SU-DHL-6 (cell line): Measurements from ENCODE around the gene DSCAML1.

Source experiments
- H2AFZ ChIP-seq: fragments of 200-600 bp; sonication (generic); 2 replicates; pipeline ENCODE4 v1.6.1; 2014; ENCODE audit warnings: low read depth, mild to moderate bottlenecking, moderate library complexity, mixed read lengths, antibody characterized with exemption, low read length; ENCODE audit not compliant: severe bottlenecking
- H3F3A ChIP-seq: fragments of 200-600 bp; shearing (Covaris generic); 2 replicates; pipeline ENCODE4 v1.6.0; 2016; ENCODE audit warnings: antibody characterized with exemption, mild to moderate bottlenecking; ENCODE audit not compliant: insufficient read depth
- H3K27ac ChIP-seq: fragments of 200-600 bp; sonication (generic); 2 replicates; pipeline ENCODE4 v1.5.1; 2016; ENCODE audit warnings: low read depth, mild to moderate bottlenecking, low read length, moderate library complexity, mixed read lengths
- H3K27me3 ChIP-seq: fragments of 200-600 bp; sonication (generic), shearing (Covaris generic); 2 replicates; pipeline ENCODE4 v1.6.0; 2014; ENCODE audit warnings: mild to moderate bottlenecking, low read length
- H3K36me3 ChIP-seq: fragments of 200-600 bp; sonication (generic); 2 replicates; pipeline ENCODE4 v1.6.1; 2014; ENCODE audit warnings: mild to moderate bottlenecking, low read length, mixed read lengths
- H3K4me2 ChIP-seq: fragments of 300-600, 200-600 bp; shearing (Covaris generic), sonication (generic); 2 replicates; pipeline ENCODE4 v1.6.0; 2014; ENCODE audit warnings: low read length, low read depth, mild to moderate bottlenecking; ENCODE audit not compliant: poor library complexity, severe bottlenecking
- H3K4me3 ChIP-seq: fragments of 200-600 bp; sonication (generic); 2 replicates; pipeline ENCODE4 v1.5.1; 2014; ENCODE audit warnings: antibody characterized with exemption, low read length, mild to moderate bottlenecking, mixed read lengths; ENCODE audit not compliant: insufficient read depth, poor library complexity, severe bottlenecking
- H3K79me2 ChIP-seq: fragments of 200-600 bp; sonication (generic); 2 replicates; pipeline ENCODE4 v1.6.1; 2014; ENCODE audit warnings: mild to moderate bottlenecking, low read length, moderate library complexity; ENCODE audit not compliant: insufficient read depth
- H3K9ac ChIP-seq: fragments of 200-600 bp; sonication (generic); 2 replicates; pipeline ENCODE4 v1.7.0; 2014; ENCODE audit warnings: mild to moderate bottlenecking, low read length
- H3K9me2 ChIP-seq: fragments of 200-600 bp; sonication (generic); replicated peaks from 2 replicates; pipeline ENCODE4 v1.6.1; 2014; ENCODE audit warnings: low read length; ENCODE audit not compliant: insufficient read depth
- H3K9me3 ChIP-seq: fragments of 200-600 bp; sonication (generic); 2 replicates; pipeline ENCODE4 v1.6.1; 2014; ENCODE audit warnings: low read length, mixed read lengths; ENCODE audit not compliant: insufficient read depth
- H4K20me1 ChIP-seq: fragments of 200-600 bp; sonication (generic); 2 replicates; pipeline ENCODE4 v1.6.1; 2014; ENCODE audit warnings: low read depth, mild to moderate bottlenecking, antibody characterized with exemption, low read length, moderate library complexity, mixed read lengths
- CTCF ChIP-seq: fragments of 200-600 bp; sonication (generic); IDR thresholded peaks from one replicate; pipeline ENCODE4 v1.5.1; 2017; ENCODE audit warnings: antibody characterized with exemption, mild to moderate bottlenecking, low read length, moderate library complexity; ENCODE audit not compliant: insufficient read depth, poor library complexity, severe bottlenecking
- EZH2phosphoT487 ChIP-seq: fragments of 200-600 bp; sonication (generic), shearing (Covaris generic); conservative IDR thresholded peaks from 2 replicates; pipeline ENCODE4 v1.6.1; 2018; ENCODE audit warnings: mild to moderate bottlenecking, antibody characterized with exemption, low read length, moderate library complexity, mixed read lengths

DSCAML1 gene

GRCh38 chr11:117731722-117732290 is 65.2 kb downstream of the DSCAML1 start:
- TF ChIP-seq EZH2phosphoT487 (no peak), CTCF (no peak)
- H3K27me3 ChIP-seq = no peaks in the 10 kb centered on the region; the same call in 1 of the 2 replicates
- H2AFZ ChIP-seq = no peak overlapping the region
- no peak overlapping the region for H3K9ac ChIP-seq
- H3K4me2 ChIP-seq = no peak overlapping the region
- H4K20me1 ChIP-seq = no peaks in the 10 kb centered on the region
- no peaks in the 10 kb centered on the region for H3F3A ChIP-seq
- no peak overlapping the region for H3K4me3 ChIP-seq
- no peaks in the 10 kb centered on the region for H3K79me2 ChIP-seq
- H3K9me3 ChIP-seq = no peaks in the 10 kb centered on the region
- H3K36me3 ChIP-seq = no peaks in the 10 kb centered on the region
- no peaks in the 10 kb centered on the region for H3K9me2 ChIP-seq
- H3K27ac ChIP-seq = no peak overlapping the region

GRCh38 chr11:117730208-117730800 is 66.7 kb downstream of the DSCAML1 start:
- no peak for TF ChIP-seq CTCF
- no peak for TF ChIP-seq EZH2phosphoT487
- Histone ChIP-seq H3K9me3 (no peaks in the 10 kb centered on the region), H3K27ac (no peak overlapping the region), H3K9ac (no peak overlapping the region), H3K79me2 (no peaks in the 10 kb centered on the region), H4K20me1 (no peaks in the 10 kb centered on the region), H3K9me2 (no peaks in the 10 kb centered on the region), H2AFZ (no peak overlapping the region), H3K36me3 (no peaks in the 10 kb centered on the region), H3K27me3 (no peaks in the 10 kb centered on the region; the same call in 1 of the 2 replicates), H3K4me3 (no peak overlapping the region), H3K4me2 (no peak overlapping the region), H3F3A (no peaks in the 10 kb centered on the region)

GRCh38 chr11:117725048-117725734 is 71.8 kb downstream of the DSCAML1 start:
- Histone ChIP-seq H3K27ac (no peak overlapping the region), H3K36me3 (no peaks in the 10 kb centered on the region), H3K4me3 (no peak overlapping the region), H3F3A (no peaks in the 10 kb centered on the region), H3K4me2 (no peak overlapping the region), H3K27me3 (no peaks in the 10 kb centered on the region; the same call in 1 of the 2 replicates), H4K20me1 (no peaks in the 10 kb centered on the region), H3K9ac (no peak overlapping the region), H2AFZ (no peak overlapping the region), H3K79me2 (no peaks in the 10 kb centered on the region), H3K9me2 (no peaks in the 10 kb centered on the region), H3K9me3 (no peaks in the 10 kb centered on the region)
- TF ChIP-seq EZH2phosphoT487 = no peak
- TF ChIP-seq CTCF = no peak
